ENCODE measurements around the gene MEIS2. TPM values are rescaled to one million over a fixed set of nuclear protein-coding genes. Genes with fewer than 3 reads are reported as not detected.

MEIS2 gene
- total RNA-seq, 1 donor from 2014 or later: 6.7 TPM

DNA sequence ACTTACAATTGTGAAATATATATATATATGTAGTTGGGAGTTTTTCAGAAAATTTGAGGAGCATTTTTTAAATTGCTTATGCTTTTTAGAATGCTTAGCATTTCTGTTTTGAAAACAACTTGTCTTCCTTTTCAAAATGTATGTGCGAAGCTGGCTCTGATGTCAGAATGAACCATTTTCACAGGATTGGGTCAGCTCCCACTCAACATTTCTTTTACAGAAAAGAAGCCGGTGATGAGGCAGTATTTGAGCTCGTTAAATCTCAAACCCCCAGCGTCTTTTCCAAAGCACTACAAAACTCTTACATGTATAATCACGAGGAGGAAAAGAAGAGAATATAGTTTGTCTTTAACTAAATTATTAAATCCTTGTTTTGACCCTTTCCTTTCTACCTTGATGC is 225.4 kb downstream of the MEIS2 start:
- peaks cover 20% of the 10 kb centered on the region for H3K27me3 ChIP-seq (ENCODE audit: control insufficient read depth, insufficient read depth, low read length)
- H3K4me3 ChIP-seq (ENCODE audit: low read depth, low read length): no peak overlapping the region
- no peaks in the 10 kb centered on the region for H3K36me3 ChIP-seq (ENCODE audit: control insufficient read depth, insufficient read depth, low read length)
- TF ChIP-seq, protein P1, sequence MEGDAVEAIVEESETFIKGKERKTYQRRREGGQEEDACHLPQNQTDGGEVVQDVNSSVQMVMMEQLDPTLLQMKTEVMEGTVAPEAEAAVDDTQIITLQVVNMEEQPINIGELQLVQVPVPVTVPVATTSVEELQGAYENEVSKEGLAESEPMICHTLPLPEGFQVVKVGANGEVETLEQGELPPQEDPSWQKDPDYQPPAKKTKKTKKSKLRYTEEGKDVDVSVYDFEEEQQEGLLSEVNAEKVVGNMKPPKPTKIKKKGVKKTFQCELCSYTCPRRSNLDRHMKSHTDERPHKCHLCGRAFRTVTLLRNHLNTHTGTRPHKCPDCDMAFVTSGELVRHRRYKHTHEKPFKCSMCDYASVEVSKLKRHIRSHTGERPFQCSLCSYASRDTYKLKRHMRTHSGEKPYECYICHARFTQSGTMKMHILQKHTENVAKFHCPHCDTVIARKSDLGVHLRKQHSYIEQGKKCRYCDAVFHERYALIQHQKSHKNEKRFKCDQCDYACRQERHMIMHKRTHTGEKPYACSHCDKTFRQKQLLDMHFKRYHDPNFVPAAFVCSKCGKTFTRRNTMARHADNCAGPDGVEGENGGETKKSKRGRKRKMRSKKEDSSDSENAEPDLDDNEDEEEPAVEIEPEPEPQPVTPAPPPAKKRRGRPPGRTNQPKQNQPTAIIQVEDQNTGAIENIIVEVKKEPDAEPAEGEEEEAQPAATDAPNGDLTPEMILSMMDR (IDR thresholded peaks at IDR 0.05; ENCODE audit: insufficient read depth, low read length, poor library complexity, severe bottlenecking): no peak
- no peak for DNase-seq (ENCODE audit: low read depth)

DNA sequence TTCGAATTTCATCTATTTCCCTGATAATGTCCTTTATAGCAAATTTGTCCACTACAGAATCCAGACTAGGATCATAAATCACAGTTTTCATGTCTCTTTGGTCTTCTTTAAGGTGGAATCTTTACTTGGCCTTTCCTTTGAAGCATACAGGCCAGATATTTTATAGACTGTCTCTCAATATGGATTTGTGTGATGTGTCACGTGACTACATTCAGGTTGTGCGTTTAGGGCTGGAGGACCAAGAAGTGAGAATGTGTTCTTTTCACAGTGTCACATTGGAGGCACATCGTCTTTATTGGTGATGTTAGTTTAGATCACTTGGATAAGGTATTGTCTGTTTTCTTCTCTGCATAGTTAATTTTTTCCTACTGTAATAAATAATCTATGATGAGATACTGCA is 232.9 kb downstream of the MEIS2 start:
- H3K27me3 ChIP-seq (ENCODE audit: control insufficient read depth, insufficient read depth, low read length): no peaks in the 10 kb centered on the region
- H3K36me3 ChIP-seq (ENCODE audit: control insufficient read depth, insufficient read depth, low read length): no peaks in the 10 kb centered on the region

GRCh38 chr15:36866896-36867295 is 233.5 kb downstream of the MEIS2 start:
- H3K27me3 ChIP-seq (ENCODE audit: control insufficient read depth, insufficient read depth, low read length): no peaks in the 10 kb centered on the region
- H3K36me3 ChIP-seq (ENCODE audit: control insufficient read depth, insufficient read depth, low read length): no peaks in the 10 kb centered on the region
- no peak overlapping the region for H3K4me3 ChIP-seq (ENCODE audit: low read depth, low read length)
- TF ChIP-seq, protein P1 (IDR thresholded peaks at IDR 0.05; ENCODE audit: insufficient read depth, low read length, poor library complexity, severe bottlenecking): no peak
- no peak for DNase-seq (ENCODE audit: low read depth)

More for the DNA sequence above, 232.9 kb downstream of the MEIS2 start:
- no peak for DNase-seq (ENCODE audit: low read depth)
- TF ChIP-seq, protein P1 (IDR thresholded peaks at IDR 0.05; ENCODE audit: insufficient read depth, low read length, poor library complexity, severe bottlenecking): no peak
- no peak overlapping the region for H3K4me3 ChIP-seq (ENCODE audit: low read depth, low read length)

DNA sequence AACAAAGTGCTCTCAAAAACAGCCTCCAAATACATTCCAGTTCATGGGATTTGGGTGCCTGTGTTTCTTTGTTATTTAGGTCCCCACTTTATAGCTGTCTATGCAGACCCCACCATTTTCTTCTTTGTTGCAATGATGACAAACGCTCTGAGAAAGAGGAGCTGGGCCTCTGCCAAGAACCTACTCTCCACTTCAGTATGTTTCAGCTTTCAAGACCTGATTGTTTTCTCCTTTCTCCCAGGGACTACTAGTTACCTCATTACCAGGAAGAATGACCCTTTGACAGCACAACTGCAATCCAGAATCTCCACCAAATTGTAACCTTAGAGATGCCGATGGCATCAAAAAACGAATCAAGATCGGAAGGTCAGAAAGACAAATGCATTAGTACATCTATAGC is 236.8 kb downstream of the MEIS2 start:
- H3K27me3 ChIP-seq (ENCODE audit: control insufficient read depth, insufficient read depth, low read length): no peaks in the 10 kb centered on the region
- no peak overlapping the region for H3K4me3 ChIP-seq (ENCODE audit: low read depth, low read length)
- no peak for DNase-seq (ENCODE audit: low read depth)
- TF ChIP-seq, protein P1 (IDR thresholded peaks at IDR 0.05; ENCODE audit: insufficient read depth, low read length, poor library complexity, severe bottlenecking): no peak
- H3K36me3 ChIP-seq (ENCODE audit: control insufficient read depth, insufficient read depth, low read length): no peaks in the 10 kb centered on the region

- DNase-seq (ENCODE audit: low read depth): no peak
- Histone ChIP-seq H3K4me3 (ENCODE audit: low read depth, low read length) (no peak overlapping the region), H3K36me3 (ENCODE audit: control insufficient read depth, insufficient read depth, low read length) (no peaks in the 10 kb centered on the region), H3K27me3 (ENCODE audit: control insufficient read depth, insufficient read depth, low read length) (no peaks in the 10 kb centered on the region)
- TF ChIP-seq, protein P1 (IDR thresholded peaks at IDR 0.05; ENCODE audit: insufficient read depth, low read length, poor library complexity, severe bottlenecking): no peak
Observed at GRCh38 chr15:36860792-36861191, 239.6 kb downstream of the MEIS2 start.

DNA sequence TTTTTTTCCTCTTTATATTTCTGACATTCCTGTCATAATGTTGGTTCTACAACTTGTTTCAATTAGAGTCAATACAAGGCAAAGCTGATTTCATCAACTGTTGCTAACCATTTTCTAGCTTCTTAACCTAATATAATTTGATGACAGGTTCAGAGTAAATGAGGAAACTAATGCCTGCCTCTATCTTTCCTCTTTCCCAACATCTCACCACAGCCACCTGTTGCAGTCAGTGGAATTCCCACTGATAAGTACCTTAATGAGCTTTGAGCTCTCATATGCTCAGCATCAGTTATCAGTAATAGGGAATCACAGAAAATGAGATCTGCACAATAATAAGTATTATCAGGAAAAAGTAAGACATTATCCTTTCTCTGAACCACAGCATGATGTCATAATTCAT is 241.9 kb downstream of the MEIS2 start:
- Histone ChIP-seq H3K4me3 (ENCODE audit: low read depth, low read length) (no peak overlapping the region), H3K36me3 (ENCODE audit: control insufficient read depth, insufficient read depth, low read length) (no peaks in the 10 kb centered on the region), H3K27me3 (ENCODE audit: control insufficient read depth, insufficient read depth, low read length) (no peaks in the 10 kb centered on the region)
- TF ChIP-seq, protein P1 (IDR thresholded peaks at IDR 0.05; ENCODE audit: insufficient read depth, low read length, poor library complexity, severe bottlenecking): no peak
- DNase-seq (ENCODE audit: low read depth): no peak

Data from kidney epithelial cell (primary cell).